IgD-negative memory B cell (primary cell): Measurements from ENCODE around the gene FBXL17. TPM values are rescaled to one million over a fixed set of nuclear protein-coding genes. Genes with fewer than 3 reads are reported as not detected.
"Not testable (repeated sequence)": the region's sequence is repeated elsewhere in the genome, so short reads cannot be mapped to it uniquely, and the experiment has no call there.

Source experiments
- H3K27ac Mint-ChIP-seq, 3 donors: one replicate each; pipeline ENCODE4 v1.8.0; 2020 to 2022; ENCODE audit warnings: mild to moderate bottlenecking in 3 of 3, mixed read lengths in 3 of 3, moderate library complexity in 1 of 3
- H3K27me3 Mint-ChIP-seq: one replicate; pipeline ENCODE4 v1.8.0; 2021; ENCODE audit warnings: mixed read lengths
- H3K36me3 Mint-ChIP-seq: one replicate; pipeline ENCODE4 v1.8.0; 2020; ENCODE audit warnings: mild to moderate bottlenecking, mixed read lengths
- H3K4me1 Mint-ChIP-seq, 3 donors: one replicate each; pipeline ENCODE4 v1.8.0; 2020 to 2022; ENCODE audit warnings: mixed read lengths in 3 of 3, mild to moderate bottlenecking in 1 of 3
- H3K4me3 Mint-ChIP-seq, 4 donors: one replicate each; pipeline ENCODE4 v1.8.0; 2020 to 2022; ENCODE audit warnings: mild to moderate bottlenecking in 4 of 4, mixed read lengths in 4 of 4, moderate library complexity in 3 of 4
- H3K9me3 Mint-ChIP-seq, 3 donors: one replicate each; pipeline ENCODE4 v1.8.0; 2020 to 2021; ENCODE audit warnings: mixed read lengths in 3 of 3, mild to moderate bottlenecking in 1 of 3
- polyA plus RNA-seq: library from polyadenylated mRNA; unstranded; fragments of 300-500 nt; fragmentation: Illumina TruSeq; gene quantifications from one replicate; pipeline ENCODE4 v1.2.3, GENCODE V29; 2021

The FBXL17 gene
- polyA plus RNA-seq, 1 donor from 2014 or later = 4.7 TPM

DNA sequence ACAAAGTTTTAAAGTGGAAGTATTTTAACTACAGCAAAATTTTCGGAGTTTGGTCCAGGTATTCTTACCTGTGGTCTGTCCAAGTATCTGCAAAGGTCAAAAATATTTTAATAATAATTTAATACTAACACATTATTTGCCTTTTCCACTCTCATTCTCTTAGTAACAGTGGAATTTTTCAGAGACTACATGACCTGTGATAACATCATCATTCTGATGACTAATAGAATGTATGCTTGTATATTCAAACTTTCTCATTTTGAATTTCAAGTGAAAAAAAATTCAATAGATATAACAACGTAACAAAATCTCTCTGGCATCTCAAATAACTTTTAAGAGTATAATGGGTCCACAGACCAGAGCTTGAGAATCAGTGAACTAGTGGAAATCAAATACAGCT, 78.3 kb downstream of the FBXL17 start:
- Mint-ChIP-seq H3K36me3 (peaks cover 4% of the 10 kb centered on the region), H3K9me3 (no peaks in the 10 kb centered on the region), H3K27ac (no peak overlapping the region), H3K4me1 (peaks cover 6 to 10% (median 9%) of the 10 kb centered on the region in 3 donors), H3K4me3 (no peak overlapping the region), H3K27me3 (no peaks in the 10 kb centered on the region)

DNA sequence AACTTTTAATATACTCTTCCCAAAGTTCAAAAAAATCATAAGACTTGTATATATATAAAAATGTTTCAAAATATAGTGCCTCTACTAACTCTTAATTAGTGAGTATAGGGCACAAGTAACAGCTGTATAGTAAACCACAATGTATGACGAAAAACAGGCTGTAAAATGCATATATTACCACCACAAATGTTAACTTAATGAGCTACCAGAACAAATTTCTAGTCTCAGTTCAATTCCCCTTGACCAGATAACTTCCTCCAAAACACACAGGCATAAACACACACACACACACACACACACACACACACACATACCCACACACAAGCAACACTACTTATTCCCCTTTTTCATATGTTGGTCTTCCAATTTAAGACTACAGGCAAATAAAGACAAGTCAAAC, 78.8 kb downstream of the FBXL17 start:
- H3K9me3 Mint-ChIP-seq = no peaks in the 10 kb centered on the region
- no peak overlapping the region for H3K4me3 Mint-ChIP-seq
- no peaks in the 10 kb centered on the region for H3K27me3 Mint-ChIP-seq
- peaks cover 6 to 10% (median 10%) of the 10 kb centered on the region in 3 donors for H3K4me1 Mint-ChIP-seq
- peaks cover 4% of the 10 kb centered on the region for H3K36me3 Mint-ChIP-seq
- no peak overlapping the region for H3K27ac Mint-ChIP-seq

DNA sequence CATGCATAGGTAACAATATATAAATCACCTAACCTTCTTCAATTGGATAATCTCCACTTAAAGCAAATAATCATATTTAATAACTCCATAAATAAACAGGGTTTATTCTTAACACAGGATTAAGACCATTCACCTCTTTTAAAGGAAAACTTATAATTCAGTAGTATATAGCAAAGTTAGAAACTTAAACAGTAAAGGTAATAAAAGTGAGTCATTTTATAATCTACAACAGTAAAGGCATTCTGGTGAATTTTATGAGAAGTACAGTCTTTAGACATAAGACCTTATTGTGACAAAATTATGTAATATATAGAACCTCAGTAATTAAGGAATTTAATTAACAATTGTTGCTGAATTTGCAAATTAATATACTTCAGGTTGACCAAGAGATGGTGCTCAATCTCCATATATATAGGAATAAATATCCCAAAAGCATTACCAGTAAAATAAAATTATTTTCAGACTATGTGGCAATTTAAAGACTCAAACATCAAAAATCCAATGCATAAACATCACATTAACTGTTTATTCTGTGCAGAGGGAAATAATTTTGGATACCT, 84.8 kb downstream of the FBXL17 start:
- H3K27ac Mint-ChIP-seq = no peak overlapping the region
- H3K36me3 Mint-ChIP-seq = peaks cover 13% of the 10 kb centered on the region
- peaks cover 2 to 9% (median 3%) of the 10 kb centered on the region in 3 donors for H3K4me1 Mint-ChIP-seq
- no peak overlapping the region for H3K4me3 Mint-ChIP-seq
- H3K27me3 Mint-ChIP-seq = no peaks in the 10 kb centered on the region
- peaks cover 0 to 2% (median 0%) of the 10 kb centered on the region in 3 donors for H3K9me3 Mint-ChIP-seq

DNA sequence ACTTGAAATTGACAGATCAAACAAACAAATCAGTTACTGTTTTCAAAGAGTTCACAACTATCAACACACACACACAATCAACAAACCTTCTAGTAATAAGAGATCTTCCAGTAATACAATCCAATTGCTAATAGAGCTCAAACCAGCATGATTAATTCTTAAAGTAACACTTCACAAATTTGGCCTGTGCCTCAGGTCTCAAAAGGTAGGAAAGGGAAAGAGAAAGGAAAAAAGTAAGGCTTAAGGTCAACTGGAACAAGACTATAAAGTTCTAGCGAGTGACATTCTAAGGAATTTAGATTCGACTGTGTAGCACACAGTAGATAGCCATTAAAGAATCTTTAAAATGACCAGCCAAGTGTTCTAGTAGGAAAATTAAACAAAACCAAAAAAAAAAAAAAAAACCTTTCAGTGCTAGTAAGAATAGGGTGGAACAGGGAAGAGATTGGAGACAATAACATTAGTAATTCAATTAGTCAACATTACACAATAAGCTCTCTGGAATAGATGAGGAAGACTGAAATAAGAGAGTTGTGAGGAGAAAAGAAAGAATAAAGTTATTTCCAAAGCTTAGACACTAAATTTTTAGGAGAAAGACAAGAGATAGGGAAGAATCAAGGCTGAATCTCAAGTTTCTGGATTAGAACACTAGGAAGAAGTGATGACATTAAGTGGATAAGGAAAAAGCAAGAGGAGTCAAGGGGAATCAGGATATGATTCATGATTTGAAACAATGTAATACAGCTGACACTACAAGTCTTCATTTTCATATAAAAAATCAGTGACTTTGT, 86.1 kb downstream of the FBXL17 start:
- Mint-ChIP-seq H3K4me3 (no peak overlapping the region), H3K4me1 (peaks cover 2 to 9% (median 3%) of the 10 kb centered on the region in 3 donors), H3K27ac (no peak overlapping the region), H3K9me3 (peaks cover 0 to 2% (median 0%) of the 10 kb centered on the region in 3 donors), H3K36me3 (peaks cover 14% of the 10 kb centered on the region), H3K27me3 (no peaks in the 10 kb centered on the region)

DNA sequence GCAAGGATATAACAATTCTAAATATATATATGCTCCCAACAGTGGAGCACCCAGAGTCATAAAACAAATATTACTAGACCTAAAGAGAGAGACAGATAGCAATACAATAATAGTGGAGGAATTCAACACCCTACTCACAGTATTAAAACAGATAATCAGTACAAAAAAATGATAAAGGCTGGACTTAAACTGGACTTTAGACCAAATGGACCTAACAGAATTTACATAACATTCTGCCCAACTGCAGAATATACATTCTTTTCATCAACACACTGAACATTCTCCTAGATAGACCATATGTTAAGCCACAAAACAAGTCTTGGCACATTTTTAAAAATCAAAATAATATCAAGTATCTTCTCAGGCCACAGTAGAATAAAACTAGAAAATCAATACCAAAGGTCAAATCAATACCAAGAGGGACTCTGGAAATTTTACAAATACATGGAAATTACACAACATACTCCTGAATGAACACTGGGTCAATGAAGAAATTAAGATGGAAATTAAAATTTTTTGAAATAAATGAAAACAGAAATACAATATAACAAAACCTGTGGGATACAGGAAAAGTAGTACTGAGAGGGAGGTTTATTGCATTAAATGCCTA, 100.8 kb downstream of the FBXL17 start:
- Mint-ChIP-seq H3K27me3 (peaks cover 1% of the 10 kb centered on the region), H3K9me3 (peaks cover 0 to 27% (median 15%) of the 10 kb centered on the region in 3 donors), H3K4me3 (peak overlapping the region in 1 of 4 donors; percentile 15), H3K27ac (no peak overlapping the region), H3K36me3 (peaks cover 30% of the 10 kb centered on the region), H3K4me1 (peaks cover 9 to 18% (median 11%) of the 10 kb centered on the region in 3 donors)

DNA sequence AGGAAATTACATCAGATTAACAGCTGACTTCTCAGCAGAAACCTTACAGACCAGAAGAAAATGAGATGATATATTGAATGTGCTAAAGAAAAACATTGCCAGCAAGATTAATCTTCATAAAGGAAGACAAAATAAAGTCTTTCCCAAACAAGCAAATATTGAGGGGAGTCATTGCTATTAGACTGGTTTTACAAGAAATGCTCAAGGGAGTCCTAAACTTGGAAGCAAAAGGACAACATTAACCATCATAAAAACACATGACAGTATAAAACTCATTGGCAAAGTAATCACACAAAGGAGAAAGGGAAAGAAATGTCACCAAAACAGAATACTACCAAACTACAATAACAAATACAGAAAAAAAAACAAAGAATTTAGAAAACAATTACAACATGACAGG, 101.7 kb downstream of the FBXL17 start:
- Mint-ChIP-seq H3K4me1 (peaks cover 9 to 18% (median 11%) of the 10 kb centered on the region in 3 donors), H3K9me3 (peaks cover 0 to 27% (median 11%) of the 10 kb centered on the region in 3 donors), H3K27me3 (peaks cover 1% of the 10 kb centered on the region), H3K36me3 (peaks cover 22% of the 10 kb centered on the region), H3K27ac (no peak overlapping the region), H3K4me3 (no peak overlapping the region)

DNA sequence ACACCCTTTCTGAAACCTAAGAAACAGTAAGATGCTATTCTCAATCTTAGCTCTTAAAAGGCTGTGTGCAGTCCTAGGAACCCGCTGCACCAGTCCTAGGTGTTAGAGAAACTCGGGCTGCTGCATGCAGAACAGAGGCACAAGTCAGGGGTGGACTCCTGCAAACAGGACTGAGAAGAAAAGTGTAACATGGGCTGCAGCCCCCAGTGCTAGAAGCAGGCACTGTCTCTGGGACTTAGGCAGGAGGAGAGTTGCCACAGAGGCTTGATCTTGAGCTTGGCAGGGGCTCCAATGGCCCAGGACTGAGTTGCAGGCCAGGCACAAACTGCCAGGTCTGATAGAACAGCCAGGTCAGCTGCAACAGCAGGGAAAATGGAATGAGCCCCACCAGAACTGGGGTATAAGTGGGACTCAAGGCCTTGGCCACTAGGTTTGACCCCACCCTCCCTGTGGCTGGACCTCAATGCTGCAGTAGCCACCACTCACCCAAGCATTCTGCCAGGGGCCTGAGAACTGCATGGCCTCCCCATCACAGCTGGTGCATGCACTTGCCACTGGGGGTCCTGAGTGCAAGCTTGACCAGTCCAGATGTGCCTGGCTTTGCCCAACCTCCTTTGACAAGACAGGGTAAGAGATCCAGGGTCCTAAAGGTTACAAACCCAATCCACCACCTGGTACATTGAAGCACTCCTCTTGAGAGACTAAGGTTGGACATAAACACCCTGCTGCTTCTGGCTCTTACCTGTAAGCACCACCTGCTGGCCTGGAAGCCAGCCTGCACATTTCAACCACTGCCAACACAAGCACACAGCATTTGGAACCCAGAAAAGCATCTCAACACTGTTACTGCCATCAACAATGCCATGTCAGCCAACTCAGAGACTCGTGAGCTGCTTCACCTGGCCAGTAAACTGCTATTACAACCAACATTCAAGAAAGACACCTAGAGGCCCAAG, 103.3 kb downstream of the FBXL17 start:
- peaks cover 17% of the 10 kb centered on the region for H3K36me3 Mint-ChIP-seq
- H3K27ac Mint-ChIP-seq = peak overlapping the region in 1 of 3 donors; percentile 34

DNA sequence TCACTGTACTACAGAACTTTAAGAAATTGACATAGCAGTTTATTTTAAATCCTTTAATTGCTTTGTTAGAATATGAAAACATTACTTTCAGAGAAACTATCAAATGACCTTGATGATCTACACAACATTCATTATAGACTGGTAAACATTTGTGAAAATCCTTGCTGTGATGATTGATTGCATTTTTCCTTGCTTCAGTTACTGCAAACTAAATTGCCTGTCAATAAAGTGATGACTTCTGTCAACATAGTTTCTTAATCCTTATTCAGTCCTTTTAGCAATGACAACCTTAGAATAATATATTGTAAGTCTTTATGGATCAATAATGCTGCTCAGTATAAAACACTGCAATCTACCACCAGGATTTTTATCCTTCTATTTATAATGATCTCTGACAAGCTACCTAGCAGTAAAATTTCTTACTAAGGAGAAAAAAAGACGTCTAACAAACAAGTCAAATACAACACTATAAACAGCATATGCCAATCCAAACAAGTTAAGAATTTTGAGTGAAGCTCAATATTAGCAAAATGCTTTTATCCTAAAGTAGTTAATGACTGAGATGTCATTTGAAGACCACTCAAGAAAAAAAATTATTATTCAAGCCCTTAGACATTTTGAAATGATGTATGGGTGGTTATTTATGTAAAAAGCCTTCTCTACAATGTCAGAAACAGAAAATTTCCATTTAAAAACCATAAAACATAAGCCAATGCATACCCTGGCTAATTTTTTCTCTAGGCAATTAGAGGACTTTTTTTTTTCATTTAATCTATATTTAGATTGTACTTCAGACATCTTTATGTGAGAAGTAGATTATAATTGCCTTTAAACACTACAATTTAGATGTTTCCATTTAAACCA, 105.5 kb downstream of the FBXL17 start:
- H3K36me3 Mint-ChIP-seq = peaks cover 10% of the 10 kb centered on the region
- no peaks in the 10 kb centered on the region for H3K27me3 Mint-ChIP-seq
- no peak overlapping the region for H3K4me3 Mint-ChIP-seq
- peaks cover 5 to 12% (median 11%) of the 10 kb centered on the region in 3 donors for H3K4me1 Mint-ChIP-seq
- H3K9me3 Mint-ChIP-seq = peaks cover 0 to 5% (median under 1%) of the 10 kb centered on the region in 3 donors
- H3K27ac Mint-ChIP-seq = no peak overlapping the region

More for the DNA sequence above, 103.3 kb downstream of the FBXL17 start:
- peaks cover 0 to 18% (median 9%) of the 10 kb centered on the region in 3 donors for H3K9me3 Mint-ChIP-seq
- no peak overlapping the region for H3K4me3 Mint-ChIP-seq
- H3K4me1 Mint-ChIP-seq = peaks cover 8 to 16% (median 11%) of the 10 kb centered on the region in 3 donors
- H3K27me3 Mint-ChIP-seq = peaks cover 1% of the 10 kb centered on the region

DNA sequence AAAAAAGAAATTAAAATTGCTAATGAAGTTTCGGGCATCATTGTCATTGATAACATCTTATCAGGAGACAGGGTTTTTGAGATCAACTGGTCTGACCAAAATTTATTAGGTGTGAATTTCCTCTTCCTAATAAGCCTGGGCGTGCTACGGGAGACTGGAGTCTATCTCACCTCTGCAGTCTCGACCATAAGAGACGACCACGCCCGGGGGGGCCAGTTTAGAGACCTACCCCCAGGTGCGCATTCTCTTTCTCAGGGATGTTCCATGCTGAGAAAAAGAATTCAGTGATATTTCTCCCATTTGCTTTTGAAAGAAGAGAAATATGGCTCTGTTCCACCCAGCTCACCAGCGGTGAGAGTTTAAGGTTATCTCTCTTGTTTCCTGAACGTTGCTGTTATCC, 107.8 kb downstream of the FBXL17 start:
- H3K36me3 Mint-ChIP-seq, H3K9me3 Mint-ChIP-seq, H3K4me1 Mint-ChIP-seq, H3K27me3 Mint-ChIP-seq, H3K4me3 Mint-ChIP-seq, H3K27ac Mint-ChIP-seq: not testable (repeated sequence)

DNA sequence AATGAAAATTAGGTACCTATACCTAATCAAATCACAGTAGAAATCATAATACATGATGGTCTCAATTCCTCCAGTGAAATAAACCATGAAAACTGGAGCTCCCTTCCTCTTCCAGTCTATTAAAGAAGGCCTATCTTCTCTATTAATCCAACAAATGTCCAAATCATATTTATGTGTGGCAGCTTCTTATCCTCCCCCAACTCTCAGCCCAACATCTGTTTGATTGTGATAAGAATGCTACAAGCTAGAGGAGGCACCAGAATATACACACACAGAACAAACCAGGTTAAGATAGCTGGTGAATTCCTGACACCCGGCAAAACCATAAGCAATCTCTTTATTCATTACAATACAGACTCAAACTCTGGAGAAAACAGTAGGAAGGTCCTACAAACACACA, 110.8 kb downstream of the FBXL17 start:
- Mint-ChIP-seq H3K4me1 (peaks cover 0 to 4% (median 0%) of the 10 kb centered on the region in 3 donors), H3K27ac (no peak overlapping the region), H3K9me3 (peaks cover 0 to 5% (median 0%) of the 10 kb centered on the region in 3 donors), H3K4me3 (no peak overlapping the region), H3K27me3 (no peaks in the 10 kb centered on the region), H3K36me3 (peaks cover 8% of the 10 kb centered on the region)

DNA sequence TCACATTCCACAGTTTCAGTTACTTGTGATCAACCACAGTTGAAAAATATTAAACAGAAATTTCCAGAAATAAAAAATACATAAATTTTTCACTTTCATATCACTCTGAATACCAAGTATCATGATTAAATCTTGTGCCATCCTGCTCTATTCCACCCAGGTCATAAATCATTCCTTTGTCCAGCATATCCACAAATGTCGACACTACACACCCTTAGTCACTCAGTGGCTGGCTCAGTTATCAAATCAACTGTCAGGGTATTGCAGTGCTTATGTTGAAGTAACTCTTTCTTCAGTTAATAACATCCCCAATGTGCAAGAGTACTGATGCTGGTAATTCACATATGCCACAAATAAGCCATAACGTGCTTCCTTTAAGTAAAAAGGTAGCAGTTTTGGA, 115.7 kb downstream of the FBXL17 start:
- Mint-ChIP-seq H3K9me3 (no peaks in the 10 kb centered on the region), H3K4me1 (peaks cover 4 to 5% (median 4%) of the 10 kb centered on the region in 3 donors), H3K27ac (peak overlapping the region in 1 of 3 donors; percentile 4), H3K4me3 (no peak overlapping the region), H3K27me3 (no peaks in the 10 kb centered on the region), H3K36me3 (peaks cover 6% of the 10 kb centered on the region)

DNA sequence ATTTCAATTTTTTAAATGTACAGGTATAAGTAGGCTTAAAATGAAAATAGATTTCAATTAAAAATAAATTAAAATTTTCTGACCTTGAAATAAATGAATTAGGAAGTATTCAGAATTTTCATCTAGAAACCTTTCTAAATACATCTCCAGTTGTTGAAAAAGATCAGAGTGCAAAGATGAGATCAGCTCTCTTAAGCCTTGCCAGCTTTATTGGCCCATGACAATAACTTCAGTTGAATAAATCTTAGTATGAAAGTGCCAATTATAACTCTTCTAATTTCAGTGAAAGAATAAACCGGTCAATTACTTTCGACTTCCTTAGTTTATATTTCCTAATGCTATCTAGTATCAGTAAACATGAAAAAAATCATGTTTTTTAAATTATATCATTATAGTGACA, 117.4 kb downstream of the FBXL17 start:
- no peak overlapping the region for H3K27ac Mint-ChIP-seq
- no peaks in the 10 kb centered on the region for H3K27me3 Mint-ChIP-seq
- H3K4me3 Mint-ChIP-seq = no peak overlapping the region
- peaks cover 5 to 10% (median 10%) of the 10 kb centered on the region in 3 donors for H3K4me1 Mint-ChIP-seq
- H3K36me3 Mint-ChIP-seq = peaks cover 2% of the 10 kb centered on the region
- no peaks in the 10 kb centered on the region for H3K9me3 Mint-ChIP-seq

DNA sequence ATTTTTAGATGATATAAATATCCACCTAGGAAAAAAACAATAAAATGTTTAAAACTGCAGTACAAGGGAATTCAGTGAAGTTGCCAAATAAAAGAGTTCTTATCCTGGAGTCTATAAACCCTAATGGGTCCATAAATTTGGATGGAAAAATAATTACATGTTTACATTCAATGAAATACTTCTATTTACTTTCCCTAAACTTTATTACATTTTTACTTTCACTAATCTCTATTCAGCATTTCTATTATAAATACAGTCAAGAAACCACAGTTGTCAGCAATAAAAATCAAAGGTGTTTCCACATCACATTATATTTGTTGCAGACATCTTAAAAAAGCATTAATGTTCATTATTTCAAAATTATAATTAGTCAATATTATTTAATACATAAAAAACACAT, 118.6 kb downstream of the FBXL17 start:
- peaks cover 5 to 10% (median 10%) of the 10 kb centered on the region in 3 donors for H3K4me1 Mint-ChIP-seq
- peaks cover 2% of the 10 kb centered on the region for H3K36me3 Mint-ChIP-seq
- no peaks in the 10 kb centered on the region for H3K27me3 Mint-ChIP-seq
- no peaks in the 10 kb centered on the region for H3K9me3 Mint-ChIP-seq
- no peak overlapping the region for H3K27ac Mint-ChIP-seq
- H3K4me3 Mint-ChIP-seq = no peak overlapping the region

DNA sequence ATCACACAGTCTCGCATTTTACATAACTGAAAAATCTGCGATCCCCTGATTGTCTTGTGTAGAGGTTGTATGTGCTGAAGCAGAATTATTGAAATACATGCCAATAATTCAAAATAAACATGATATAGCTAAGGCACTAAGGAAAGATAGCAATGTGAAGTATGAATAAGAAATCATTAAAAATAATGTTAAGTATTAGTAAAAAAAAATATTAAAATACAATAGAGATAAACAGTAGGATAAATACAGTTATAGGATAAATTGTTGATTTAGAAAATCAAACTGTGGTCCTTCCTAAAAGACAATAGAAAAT, 121.1 kb downstream of the FBXL17 start:
- Mint-ChIP-seq H3K4me1 (peaks cover 5 to 16% (median 6%) of the 10 kb centered on the region in 3 donors), H3K36me3 (peaks cover 2% of the 10 kb centered on the region), H3K27me3 (no peaks in the 10 kb centered on the region), H3K27ac (peak overlapping the region in 1 of 3 donors; percentile 43), H3K4me3 (no peak overlapping the region), H3K9me3 (no peaks in the 10 kb centered on the region)
